ENCODE data around the gene PITX2.

GRCh38 chr4:110619463-110620247 lies 3.2 kb downstream of the PITX2 start:
- TF ChIP-seq, protein P1, sequence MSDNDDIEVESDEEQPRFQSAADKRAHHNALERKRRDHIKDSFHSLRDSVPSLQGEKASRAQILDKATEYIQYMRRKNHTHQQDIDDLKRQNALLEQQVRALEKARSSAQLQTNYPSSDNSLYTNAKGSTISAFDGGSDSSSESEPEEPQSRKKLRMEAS (IDR thresholded peaks at IDR 0.05) = no peak
- TF ChIP-seq CREB1 (IDR thresholded peaks at IDR 0.05; ENCODE audit: low read depth) (no peak), EGR1 (IDR thresholded peaks at IDR 0.05) (no peak), RAD21 (IDR thresholded peaks at IDR 0.05; ENCODE audit: low read depth) (no peak), ZBTB7A (IDR thresholded peaks at IDR 0.05; ENCODE audit: low read depth) (no peak), YY1 (IDR thresholded peaks at IDR 0.05; ENCODE audit: low read depth) (no peak), EP300 (IDR thresholded peaks at IDR 0.05; ENCODE audit: borderline replicate concordance) (no peak), FOXM1 (IDR thresholded peaks at IDR 0.05; ENCODE audit: borderline replicate concordance, low read depth) (no peak), TAF1 (IDR thresholded peaks at IDR 0.05; ENCODE audit: low read depth) (no peak), CEBPB (IDR thresholded peaks at IDR 0.05) (no peak), TEAD4 (IDR thresholded peaks at IDR 0.05) (no peak), USF1 (IDR thresholded peaks at IDR 0.05) (no peak)

Measured in Ishikawa (cell line).